HG03565 (cell line): ENCODE results near the gene STX3.
"Not testable (repeated sequence)": the region's sequence is repeated elsewhere in the genome, so short reads cannot be mapped to it uniquely, and the experiment has no call there.

Source experiments
- ATAC-seq: cut with Tn5 transposase; IDR thresholded peaks from one replicate; pipeline ENCODE4 v1.9.1; 2021; ENCODE audit warnings: mild to moderate bottlenecking, moderate library complexity; ENCODE audit not compliant: unreplicated experiment

STX3 gene

DNA sequence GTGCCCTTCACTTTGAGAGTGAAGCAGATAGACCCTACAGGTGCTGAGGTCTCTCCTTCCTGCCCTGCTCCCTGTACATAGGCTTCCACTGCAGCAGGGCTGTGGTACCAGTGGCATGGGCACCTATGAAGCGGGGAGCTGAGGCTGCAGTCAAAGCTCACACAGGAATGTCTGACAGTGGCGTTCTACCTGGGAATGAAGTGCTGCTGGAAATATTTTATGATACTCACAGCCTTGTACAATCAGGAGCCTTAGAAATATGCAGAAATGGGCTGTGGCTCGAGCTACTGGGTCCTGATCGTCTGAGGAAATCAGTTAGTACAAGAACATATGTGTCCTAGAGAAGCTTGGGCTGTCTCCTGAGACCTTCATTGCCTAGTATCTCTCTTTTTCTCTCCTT, 30.6 kb downstream of the STX3 start:
- no peak for ATAC-seq

DNA sequence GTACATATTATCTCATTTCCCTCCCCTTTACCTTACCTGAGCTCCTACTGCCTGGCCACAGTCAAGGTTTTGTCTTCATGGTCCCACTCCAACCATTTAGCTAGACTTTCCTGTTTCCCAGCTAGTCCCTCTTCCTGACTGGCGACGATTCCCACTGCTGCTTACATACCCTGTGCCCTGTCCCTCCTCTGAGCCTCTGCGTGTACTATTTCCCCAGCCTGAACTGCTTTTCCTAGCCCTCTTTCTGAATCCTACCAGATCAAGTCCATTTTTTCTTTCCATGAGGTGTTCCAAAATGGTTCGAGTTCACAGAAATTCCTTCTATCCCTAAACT, 32.0 kb downstream of the STX3 start:
- no peak for ATAC-seq

DNA sequence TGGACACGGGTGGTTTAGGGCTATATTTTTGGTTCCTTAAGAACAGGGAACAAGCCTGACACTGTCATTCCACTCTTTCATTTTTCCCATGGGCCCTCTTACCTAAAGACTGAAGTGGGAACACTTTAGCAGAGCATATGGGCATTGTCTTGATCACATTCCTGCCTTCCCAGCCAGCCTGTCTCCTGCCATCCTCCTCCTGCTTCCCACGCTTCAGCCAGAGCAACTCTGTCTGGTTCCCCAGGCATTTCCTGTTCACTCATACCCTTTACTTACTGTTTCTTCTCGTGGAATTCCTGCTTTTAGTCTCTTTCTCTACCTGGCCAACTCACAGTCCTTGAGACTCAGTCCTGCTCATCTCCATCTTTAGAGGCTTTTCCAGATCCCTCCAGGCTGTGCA, 32.6 kb downstream of the STX3 start:
- ATAC-seq: no peak

- ATAC-seq: no peak
Observed at GRCh38 chr11:59791639-59792038, 36.5 kb downstream of the STX3 start.

GRCh38 chr11:59792507-59792906, 37.3 kb downstream of the STX3 start:
- no peak for ATAC-seq

GRCh38 chr11:59794417-59794816, 39.2 kb downstream of the STX3 start:
- no peak for ATAC-seq

GRCh38 chr11:59800390-59801025, 45.3 kb downstream of the STX3 start:
- ATAC-seq: no peak

DNA sequence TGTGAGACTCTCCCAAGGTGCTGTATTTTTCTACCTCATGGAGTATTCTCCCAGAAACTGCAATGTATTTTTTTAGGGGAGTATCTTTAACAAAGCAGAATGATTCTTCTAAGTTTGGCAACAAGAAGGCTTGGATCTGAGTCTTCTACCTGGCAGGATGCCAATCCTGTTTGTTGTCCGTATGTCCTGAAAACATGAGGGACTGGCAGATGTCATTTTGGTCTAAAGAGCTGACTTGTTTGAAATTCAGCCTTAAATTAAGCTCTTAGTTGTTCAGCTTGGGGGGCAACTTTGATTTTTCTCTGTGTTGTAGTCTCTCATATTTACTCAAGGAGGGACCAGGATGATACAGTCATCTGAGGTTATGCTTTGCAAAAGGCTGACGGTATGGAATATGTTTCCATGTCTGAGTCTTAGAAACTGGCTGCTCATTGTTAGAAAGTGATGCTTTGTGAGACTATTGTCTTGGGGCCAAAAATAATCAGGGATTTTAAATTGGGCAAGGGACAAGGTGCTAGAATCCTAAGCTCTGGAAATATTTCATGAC, 46.1 kb downstream of the STX3 start:
- ATAC-seq: no peak

DNA sequence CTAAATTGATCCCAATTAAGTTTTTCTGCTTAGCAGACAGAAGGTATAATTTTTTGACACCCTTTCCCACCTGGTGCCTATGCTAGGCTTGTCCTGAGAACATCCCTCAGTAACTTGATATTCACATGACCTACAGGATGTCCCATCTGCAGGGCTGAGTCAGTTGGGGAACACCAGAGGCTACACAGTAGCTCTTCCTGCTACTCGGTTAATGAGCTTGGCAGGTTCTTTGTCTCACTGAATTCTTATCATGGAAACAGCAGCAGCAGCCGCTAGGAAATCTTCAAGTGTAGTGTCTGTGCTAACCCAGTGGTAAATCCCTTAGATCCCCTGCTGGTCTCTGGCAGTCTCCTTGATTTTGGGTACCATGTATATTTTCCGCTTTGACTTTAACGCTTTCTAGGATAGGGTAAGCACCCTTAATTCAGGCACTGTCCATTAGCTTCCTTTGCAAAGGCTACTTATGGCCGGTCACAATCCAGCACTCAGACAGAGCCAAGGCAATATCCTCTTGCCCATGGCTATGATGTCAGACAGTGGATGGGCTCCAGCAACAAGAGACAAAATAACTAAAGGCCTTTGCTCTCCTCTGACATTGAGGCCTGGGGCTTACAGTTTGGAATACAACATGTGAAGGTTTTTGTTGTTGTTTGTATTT, 46.9 kb downstream of the STX3 start:
- ATAC-seq: no peak

DNA sequence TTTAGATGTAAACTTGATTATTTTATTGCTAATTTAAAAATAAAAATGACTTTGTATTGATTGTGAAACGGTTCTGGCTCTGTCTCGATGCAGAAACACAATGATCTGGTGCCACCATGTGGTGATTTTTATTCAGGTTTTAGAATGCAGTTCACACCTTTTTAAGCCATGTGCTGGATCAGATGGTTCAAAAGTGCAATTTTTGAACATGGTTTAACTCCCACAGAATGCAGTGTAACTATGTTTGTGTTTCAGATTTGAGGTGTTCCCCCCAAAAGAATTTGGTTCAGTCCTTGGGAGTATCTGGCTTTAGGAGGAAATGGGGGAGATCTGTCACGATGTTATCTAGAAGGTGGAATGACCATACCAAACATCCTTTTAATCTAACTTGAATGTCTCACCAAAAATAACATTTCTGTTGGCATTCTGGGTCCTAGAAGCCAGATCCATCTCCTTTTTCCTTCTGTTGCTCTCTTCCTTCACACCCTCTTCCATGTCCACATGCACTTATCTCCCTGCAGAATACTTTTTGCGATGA, 47.5 kb downstream of the STX3 start:
- peak; percentile 57 for ATAC-seq

- no peak for ATAC-seq
Observed at GRCh38 chr11:59804061-59804460, 48.9 kb downstream of the STX3 start.

GRCh38 chr11:59807047-59807610, 52.0 kb downstream of the STX3 start:
- no peak for ATAC-seq

GRCh38 chr11:59810189-59810910, 55.2 kb downstream of the STX3 start, which contains the start of gene MRPL16:
Gene MRPL16 (minus strand): TSS chr11:59810778. CDS start chr11:59810658, 120 bp downstream.
- ATAC-seq: peak; percentile 95

DNA sequence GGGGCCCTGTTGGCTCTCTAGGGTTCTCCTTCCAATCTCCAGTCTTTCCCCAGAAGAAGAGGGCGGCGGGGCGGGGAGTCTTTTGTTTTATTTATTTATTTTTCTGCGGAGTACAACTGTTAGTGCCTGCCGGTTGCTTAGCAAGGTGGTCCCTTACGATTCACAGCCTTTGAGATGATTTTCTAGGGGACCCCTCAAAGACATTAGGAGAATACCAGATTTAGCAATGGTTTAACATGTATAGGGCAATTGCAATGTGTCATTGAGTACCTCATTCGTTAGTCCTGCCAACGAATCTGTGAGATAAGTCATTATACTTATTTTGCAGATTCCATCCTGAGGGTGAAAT, 55.7 kb downstream of the STX3 start:
- no peak for ATAC-seq

GRCh38 chr11:59812220-59812619, 57.0 kb downstream of the STX3 start:
- ATAC-seq: no peak

GRCh38 chr11:59813364-59813763, 58.2 kb downstream of the STX3 start:
- no peak for ATAC-seq

DNA sequence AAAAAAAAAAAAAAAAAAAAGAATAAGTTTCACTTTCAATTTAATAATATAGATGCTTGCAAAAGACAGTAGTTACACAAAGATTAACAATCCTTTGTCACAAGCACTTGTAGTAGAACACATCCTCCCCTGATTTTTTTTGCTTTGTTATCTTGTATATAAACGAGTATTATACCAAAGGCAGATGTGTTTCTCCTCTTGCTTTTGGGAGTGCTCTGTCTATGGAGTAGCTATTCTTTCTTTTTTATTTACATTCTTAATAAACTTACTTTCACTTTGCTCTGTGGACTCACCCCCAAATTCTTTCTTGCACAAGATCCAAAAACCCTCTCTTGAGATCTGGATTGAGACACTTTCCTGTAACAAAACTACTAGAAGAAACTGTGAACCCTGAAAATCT, 58.8 kb downstream of the STX3 start:
- ATAC-seq: no peak

DNA sequence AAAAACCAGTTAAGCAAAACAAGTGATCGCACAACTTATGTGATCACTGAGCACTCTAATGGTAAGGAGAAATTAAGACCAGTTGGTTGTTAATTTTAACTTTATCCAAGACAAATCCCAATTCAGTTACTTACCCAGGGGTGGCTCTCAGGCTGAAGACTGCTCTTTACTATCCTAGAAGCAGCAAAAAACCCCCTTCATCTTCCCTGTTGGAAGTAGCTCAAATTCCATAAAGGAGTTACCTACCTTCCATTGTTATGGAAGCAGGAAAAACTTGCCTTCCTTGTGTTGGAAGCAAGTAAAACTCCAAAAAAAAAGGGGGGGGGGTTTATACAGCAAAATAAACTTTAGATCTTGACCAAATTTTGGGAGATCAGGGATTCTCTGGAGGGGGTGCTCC, 60.6 kb downstream of the STX3 start:
- ATAC-seq: no peak

GRCh38 chr11:59816434-59816833, 61.3 kb downstream of the STX3 start:
- ATAC-seq: not testable (repeated sequence)

DNA sequence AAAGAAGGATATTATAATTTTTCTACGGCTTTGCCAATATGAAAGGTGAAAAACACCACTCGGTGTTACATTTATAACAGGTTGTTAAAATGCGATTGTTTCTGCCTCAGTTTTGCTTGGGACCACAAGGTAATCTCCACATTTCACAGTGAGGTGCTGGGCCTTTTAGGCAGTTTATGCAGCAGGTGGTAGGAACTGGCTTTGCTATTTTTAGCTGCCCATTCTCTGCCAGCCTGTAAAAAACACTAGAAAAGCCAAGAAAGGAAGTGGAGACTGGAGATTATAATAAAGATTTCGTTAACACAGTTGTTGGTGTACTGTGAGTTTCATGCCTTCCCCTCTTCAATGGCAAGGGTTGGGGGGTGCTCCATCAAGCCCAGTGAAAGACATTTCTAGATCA, 63.4 kb downstream of the STX3 start:
- ATAC-seq: no peak

DNA sequence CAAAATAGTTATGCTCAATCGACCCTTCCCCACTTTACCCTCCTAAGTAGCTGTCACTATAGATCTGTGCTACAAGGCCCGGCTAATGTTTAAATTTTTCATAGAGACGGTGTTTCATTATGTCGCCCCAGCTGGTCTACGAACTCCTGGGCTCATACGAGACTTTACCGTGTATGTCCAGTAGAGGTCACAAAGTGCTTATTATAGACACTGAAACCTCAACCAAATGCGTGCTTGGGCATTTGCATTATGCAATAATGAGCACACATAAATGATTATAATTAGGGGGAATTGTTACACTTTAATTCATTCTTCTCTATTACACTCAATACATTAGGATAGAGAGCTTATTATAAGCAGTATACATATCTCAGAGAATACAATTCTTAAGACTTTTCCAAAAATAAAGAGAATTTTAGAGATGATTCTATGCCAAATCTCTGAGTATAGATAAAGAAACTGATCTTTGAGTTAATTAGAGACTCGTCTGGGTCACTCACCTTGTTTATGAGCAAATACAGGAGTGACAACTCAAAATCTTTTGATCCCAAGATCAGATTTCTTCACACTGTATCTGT, 67.9 kb downstream of the STX3 start:
- peak; percentile 94 for ATAC-seq
